OCI-LY1 (cell line): ENCODE measurements around the gene CLDN22.

Source experiments
- H2AFZ ChIP-seq: fragments of 200-600 bp; sonication (generic), shearing (Covaris generic); 2 replicates; pipeline ENCODE4 v1.6.0; 2014; ENCODE audit warnings: antibody characterized with exemption, mild to moderate bottlenecking, low read length
- H3F3A ChIP-seq: fragments of 200-600 bp; sonication (generic), shearing (Covaris generic); 2 replicates; pipeline ENCODE4 v1.6.0; 2014; ENCODE audit warnings: mild to moderate bottlenecking, antibody characterized with exemption, low read length, moderate library complexity; ENCODE audit not compliant: insufficient read depth
- H3K27ac ChIP-seq: fragments of 200-600 bp; sonication (generic); 2 replicates; pipeline ENCODE4 v1.5.1; 2014; ENCODE audit warnings: low read length, mixed run types, mild to moderate bottlenecking, low read depth; ENCODE audit not compliant: poor library complexity, severe bottlenecking
- H3K27me3 ChIP-seq: fragments of 200-600 bp; sonication (generic); 2 replicates; pipeline ENCODE4 v1.6.0; 2014; ENCODE audit warnings: antibody characterized with exemption, mild to moderate bottlenecking, low read length, moderate library complexity; ENCODE audit not compliant: insufficient read depth
- H3K36me3 ChIP-seq: fragments of 200-600 bp; sonication (generic); 2 replicates; pipeline ENCODE4 v1.6.1; 2014; ENCODE audit warnings: mild to moderate bottlenecking, antibody characterized with exemption, low read length, moderate library complexity, mixed read lengths; ENCODE audit not compliant: insufficient read depth
- H3K4me1 ChIP-seq: fragments of 200-600 bp; sonication (generic); 2 replicates; pipeline ENCODE4 v1.5.1; 2014; ENCODE audit warnings: mild to moderate bottlenecking, low read length, moderate library complexity; ENCODE audit not compliant: insufficient read depth, severe bottlenecking
- H3K4me2 ChIP-seq: fragments of 200-600 bp; sonication (generic), shearing (Covaris generic); 2 replicates; pipeline ENCODE4 v1.6.1; 2014; ENCODE audit warnings: low read length
- H3K4me3 ChIP-seq: fragments of 200-600 bp; sonication (generic); 2 replicates; pipeline ENCODE4 v1.5.1; 2014; ENCODE audit warnings: low read length, low read depth, mild to moderate bottlenecking, mixed read lengths; ENCODE audit not compliant: poor library complexity, severe bottlenecking
- H3K79me2 ChIP-seq: fragments of 200-600 bp; shearing (Covaris generic); 2 replicates; pipeline ENCODE4 v1.6.1; 2016; ENCODE audit warnings: mixed run types, low read length, mixed read lengths; ENCODE audit not compliant: insufficient read depth
- H3K9ac ChIP-seq: fragments of 200-600 bp; sonication (generic), shearing (Covaris generic); 2 replicates; pipeline ENCODE4 v1.6.1; 2014; ENCODE audit warnings: mild to moderate bottlenecking, low read length, mixed read lengths
- H3K9me2 ChIP-seq: fragments of 200-600 bp; sonication (generic), shearing (Covaris generic); 2 replicates; pipeline ENCODE4 v1.6.1; 2014; ENCODE audit warnings: low read depth, mild to moderate bottlenecking, low read length, mixed read lengths
- H3K9me3 ChIP-seq: fragments of 200-600 bp; shearing (Covaris generic); 2 replicates; pipeline ENCODE4 v1.6.1; 2014; ENCODE audit warnings: low read length, mixed read lengths
- H4K20me1 ChIP-seq: fragments of 200-600 bp; sonication (generic), shearing (Covaris generic); 2 replicates; pipeline ENCODE4 v1.6.0; 2016; ENCODE audit warnings: mild to moderate bottlenecking, low read length; ENCODE audit not compliant: insufficient read depth
- CTCF ChIP-seq: fragments of 200-600 bp; sonication (generic), shearing (Covaris generic); IDR thresholded peaks from 2 replicates; pipeline ENCODE4 v1.5.1; 2017; ENCODE audit warnings: mild to moderate bottlenecking, antibody characterized with exemption, low read length, moderate library complexity, mixed read lengths
- EZH2 ChIP-seq: fragments of 200-600 bp; sonication (generic), shearing (Covaris generic); IDR thresholded peaks from 2 replicates; pipeline ENCODE4 v1.8.0; 2017; ENCODE audit warnings: borderline replicate concordance, mixed run types, mild to moderate bottlenecking, antibody characterized with exemption, low read length, moderate library complexity, mixed read lengths

CLDN22 gene

GRCh38 chr4:183333202-183333601, 13.1 kb upstream of the CLDN22 start:
- no peak overlapping the region for H3K9ac ChIP-seq

GRCh38 chr4:183332447-183332846, 12.4 kb upstream of the CLDN22 start:
- no peaks in the 10 kb centered on the region for H3F3A ChIP-seq
- TF ChIP-seq EZH2, result no peak
- TF ChIP-seq CTCF, result no peak
- H3K9me2 ChIP-seq, result no peaks in the 10 kb centered on the region

More at GRCh38 chr4:183333202-183333601, 13.1 kb upstream of the CLDN22 start:
- Histone ChIP-seq H3K9me3 (no peaks in the 10 kb centered on the region), H3K9me2 (no peaks in the 10 kb centered on the region), H3K4me2 (no peak overlapping the region), H2AFZ (no peak overlapping the region), H3K27ac (no peak overlapping the region), H3K27me3 (peaks cover 13% of the 10 kb centered on the region; the same call in 1 of the 2 replicates), H3K36me3 (no peaks in the 10 kb centered on the region), H3K4me3 (no peak overlapping the region), H3K79me2 (no peaks in the 10 kb centered on the region), H4K20me1 (no peaks in the 10 kb centered on the region), H3K4me1 (no peaks in the 10 kb centered on the region), H3F3A (no peaks in the 10 kb centered on the region)
- no peak for TF ChIP-seq EZH2
- no peak for TF ChIP-seq CTCF

DNA sequence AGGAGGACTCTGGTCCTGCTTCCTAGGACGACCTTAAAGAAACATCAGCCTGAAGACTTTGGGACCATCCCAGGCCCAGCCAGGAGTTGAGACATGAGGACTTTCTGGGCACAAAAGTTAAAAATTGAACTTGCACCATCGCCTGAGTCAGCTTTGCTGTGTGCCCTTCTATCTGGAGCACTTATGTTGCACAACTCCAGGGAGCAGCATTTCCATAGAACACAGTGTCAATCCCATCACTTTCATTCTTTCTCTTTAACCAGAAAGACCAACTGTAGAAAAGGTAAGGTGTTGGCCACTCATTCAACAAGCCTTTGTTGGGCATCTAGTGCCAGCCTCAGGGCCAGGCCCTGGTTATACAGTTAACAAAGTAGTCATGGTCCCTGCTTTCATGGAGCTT, 10.8 kb upstream of the CLDN22 start:
- H3K4me1 ChIP-seq, result no peaks in the 10 kb centered on the region
- H3K27me3 ChIP-seq, result peaks cover 13% of the 10 kb centered on the region; the same call in 1 of the 2 replicates
- no peaks in the 10 kb centered on the region for H3K79me2 ChIP-seq
- H3K4me3 ChIP-seq, result no peak overlapping the region
- H2AFZ ChIP-seq, result no peak overlapping the region
- H3K27ac ChIP-seq, result no peak overlapping the region
- no peaks in the 10 kb centered on the region for H3F3A ChIP-seq
- H4K20me1 ChIP-seq, result no peaks in the 10 kb centered on the region
- no peak overlapping the region for H3K9ac ChIP-seq
- H3K9me3 ChIP-seq, result no peaks in the 10 kb centered on the region
- H3K36me3 ChIP-seq, result no peaks in the 10 kb centered on the region
- TF ChIP-seq CTCF (no peak), EZH2 (no peak)
- H3K9me2 ChIP-seq, result no peaks in the 10 kb centered on the region
- H3K4me2 ChIP-seq, result no peak overlapping the region

More at GRCh38 chr4:183332447-183332846, 12.4 kb upstream of the CLDN22 start:
- Histone ChIP-seq H3K9ac (no peak overlapping the region), H3K4me1 (no peaks in the 10 kb centered on the region), H3K4me2 (no peak overlapping the region), H3K4me3 (no peak overlapping the region), H3K27ac (no peak overlapping the region), H4K20me1 (no peaks in the 10 kb centered on the region), H3K79me2 (no peaks in the 10 kb centered on the region), H3K36me3 (no peaks in the 10 kb centered on the region), H3K27me3 (peaks cover 13% of the 10 kb centered on the region; the same call in 1 of the 2 replicates), H3K9me3 (no peaks in the 10 kb centered on the region), H2AFZ (no peak overlapping the region)
